ENCODE results near the gene ZNF148.
"Not testable (repeated sequence)": the region's sequence is repeated elsewhere in the genome, so short reads cannot be mapped to it uniquely, and the experiment has no call there.

ZNF148 gene

GRCh38 chr3:125403789-125404188 is 28.7 kb upstream of the ZNF148 start:
- no peak overlapping the region for H3K27ac ChIP-seq
- TF ChIP-seq ZFX (IDR thresholded peaks at IDR 0.05) (no peak), CTCF (conservative IDR thresholded peaks at IDR 0.05) (no peak)

- no peak overlapping the region for H3K27ac ChIP-seq
- TF ChIP-seq ZFX (IDR thresholded peaks at IDR 0.05) (no peak), CTCF (conservative IDR thresholded peaks at IDR 0.05) (no peak)
Observed at GRCh38 chr3:125402639-125403038, 27.5 kb upstream of the ZNF148 start.

GRCh38 chr3:125401402-125401801 is 26.3 kb upstream of the ZNF148 start:
- no peak for TF ChIP-seq CTCF (conservative IDR thresholded peaks at IDR 0.05)
- no peak for TF ChIP-seq ZFX (IDR thresholded peaks at IDR 0.05)
- no peak overlapping the region for H3K27ac ChIP-seq

GRCh38 chr3:125398952-125399351 is 23.8 kb upstream of the ZNF148 start:
- TF ChIP-seq CTCF (conservative IDR thresholded peaks at IDR 0.05), result no peak; the same call in 1 of the 2 replicates
- TF ChIP-seq ZFX (IDR thresholded peaks at IDR 0.05), result no peak
- no peak overlapping the region for H3K27ac ChIP-seq

GRCh38 chr3:125395091-125395490 is 20.0 kb upstream of the ZNF148 start:
- H3K27ac ChIP-seq, result no peak overlapping the region
- TF ChIP-seq CTCF (conservative IDR thresholded peaks at IDR 0.05), result no peak
- no peak for TF ChIP-seq ZFX (IDR thresholded peaks at IDR 0.05)

- no peak overlapping the region for H3K27ac ChIP-seq
- TF ChIP-seq ZFX (IDR thresholded peaks at IDR 0.05), result no peak
- TF ChIP-seq CTCF (conservative IDR thresholded peaks at IDR 0.05), result no peak
Observed at GRCh38 chr3:125394406-125394805, 19.3 kb upstream of the ZNF148 start.

- no peak for TF ChIP-seq CTCF (conservative IDR thresholded peaks at IDR 0.05)
- no peak for TF ChIP-seq ZFX (IDR thresholded peaks at IDR 0.05)
- H3K27ac ChIP-seq, result no peak overlapping the region
Observed at GRCh38 chr3:125389282-125389681, 14.2 kb upstream of the ZNF148 start.

GRCh38 chr3:125388369-125388768 is 13.2 kb upstream of the ZNF148 start:
- not testable (repeated sequence) for H3K27ac ChIP-seq

Measured in C4-2B (cell line).